ENCODE results near the gene BCL2L13. TPM values are rescaled to one million over a fixed set of nuclear protein-coding genes. Genes with fewer than 3 reads are reported as not detected.

BCL2L13 gene
- total RNA-seq, 5 donors from 2014 or later (not counting 1 experiment from before 2014, with no cell fraction given), result 22.5 to 32.9 (median 31.4) TPM

GRCh38 chr22:17710023-17710422 lies 71.5 kb downstream of the BCL2L13 start:
- no peaks in the 10 kb centered on the region for H3K27me3 Mint-ChIP-seq
- peaks cover 19% of the 10 kb centered on the region for H3K36me3 Mint-ChIP-seq
- Histone ChIP-seq H3K4me1 (ENCODE audit: control insufficient read depth in 1 of 2, extremely low read depth in 1 of 2, insufficient read depth in 2 of 2, low read length in 2 of 2) (peaks cover 3 to 7% of the 10 kb centered on the region in 2 experiments), H3K4me3 (ENCODE audit: control insufficient read depth in 1 of 2, extremely low read depth in 1 of 2, low read length in 1 of 2) (no peak overlapping the region), H3K36me3 (ENCODE audit: control insufficient read depth in 2 of 2, extremely low read depth in 1 of 2, insufficient read depth in 1 of 2, low read length in 1 of 2) (no peaks in the 10 kb centered on the region), H3K9me3 (no peaks in the 10 kb centered on the region), H3K27ac (ENCODE audit: low read length) (no peak overlapping the region), H3K27me3 (replicated peaks in 1 of 2; ENCODE audit: control insufficient read depth in 2 of 2, extremely low read depth in 1 of 2, insufficient read depth in 2 of 2, low read length in 1 of 2) (no peaks in the 10 kb centered on the region)
- ChIA-PET POLR2A (no interaction called here), CTCF (interaction anchor here in 1 of 2 donors (0.6 kb wide), 1 partner anchor 905 kb away, joined by 3 read pairs; no protein-coding TSS in a partner anchor)
- no peaks in the 10 kb centered on the region for H3K9me3 Mint-ChIP-seq
- H3K4me3 Mint-ChIP-seq, result no peak overlapping the region
- ATAC-seq (replicated peaks in 1 of 4), result no peak
- H3K27ac Mint-ChIP-seq, result no peak overlapping the region
- DNase-seq, result no peak
- 96% methylated on average over 4 of the region's 5 CpGs for WGBS (ENCODE audit: insufficient coverage)
- H3K4me1 Mint-ChIP-seq, result peaks cover 10 to 17% (median 15%) of the 10 kb centered on the region in 3 donors

GRCh38 chr22:17712441-17712840 lies 73.9 kb downstream of the BCL2L13 start:
- 100% methylated on average over 1 of the region's 2 CpGs for WGBS (ENCODE audit: insufficient coverage)
- ATAC-seq (replicated peaks in 1 of 4) (no peak), DNase-seq (no peak)
- Histone ChIP-seq H3K4me3 (ENCODE audit: control insufficient read depth in 1 of 2, extremely low read depth in 1 of 2, low read length in 1 of 2) (no peak overlapping the region), H3K27me3 (replicated peaks in 1 of 2; ENCODE audit: control insufficient read depth in 2 of 2, extremely low read depth in 1 of 2, insufficient read depth in 2 of 2, low read length in 1 of 2) (no peaks in the 10 kb centered on the region), H3K36me3 (ENCODE audit: control insufficient read depth in 2 of 2, extremely low read depth in 1 of 2, insufficient read depth in 1 of 2, low read length in 1 of 2) (no peaks in the 10 kb centered on the region), H3K27ac (ENCODE audit: low read length) (no peak overlapping the region), H3K4me1 (ENCODE audit: control insufficient read depth in 1 of 2, extremely low read depth in 1 of 2, insufficient read depth in 2 of 2, low read length in 2 of 2) (no peaks in the 10 kb centered on the region), H3K9me3 (no peaks in the 10 kb centered on the region)
- ChIA-PET POLR2A (no interaction called here), CTCF (no interaction called here)
- H3K4me3 Mint-ChIP-seq, result no peak overlapping the region
- H3K27ac Mint-ChIP-seq, result no peak overlapping the region
- no peaks in the 10 kb centered on the region for H3K9me3 Mint-ChIP-seq
- no peaks in the 10 kb centered on the region for H3K27me3 Mint-ChIP-seq
- peaks cover 15% of the 10 kb centered on the region for H3K36me3 Mint-ChIP-seq
- peaks cover 0 to 2% (median 0%) of the 10 kb centered on the region in 3 donors for H3K4me1 Mint-ChIP-seq

DNA sequence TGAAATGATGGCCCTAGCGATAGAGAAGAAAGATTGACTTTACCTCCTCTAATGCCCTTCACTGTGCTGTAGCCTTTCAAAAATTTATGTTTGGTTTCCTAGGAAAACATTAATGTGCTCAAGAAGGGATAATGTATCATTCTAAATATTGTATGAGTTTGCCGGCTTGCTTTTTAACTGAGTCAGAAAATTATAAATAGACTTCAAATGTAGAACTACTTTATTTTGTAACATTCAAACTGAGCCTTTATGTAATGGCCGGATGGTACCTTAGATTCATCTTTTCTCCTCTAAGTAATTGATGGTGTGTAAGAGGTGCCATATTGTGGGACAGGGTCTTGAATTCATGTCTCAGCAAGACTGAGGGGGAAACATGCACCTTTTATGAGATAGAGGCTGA lies 78.0 kb downstream of the BCL2L13 start:
- H3K27me3 Mint-ChIP-seq, result no peaks in the 10 kb centered on the region
- ChIA-PET POLR2A (no interaction called here), CTCF (no interaction called here)
- no peaks in the 10 kb centered on the region for H3K9me3 Mint-ChIP-seq
- ATAC-seq (replicated peaks in 1 of 4) (no peak), DNase-seq (no peak)
- H3K27ac Mint-ChIP-seq, result no peak overlapping the region
- H3K4me3 ChIP-seq (ENCODE audit: control insufficient read depth in 1 of 2, extremely low read depth in 1 of 2, low read length in 1 of 2), result no peak overlapping the region
- H3K27ac ChIP-seq (ENCODE audit: low read length), result no peak overlapping the region
- H3K4me3 Mint-ChIP-seq, result no peak overlapping the region
- no CpG with 5 or more reads among the region's 3 CpGs for WGBS (ENCODE audit: insufficient coverage)
- H3K36me3 ChIP-seq (ENCODE audit: control insufficient read depth in 2 of 2, extremely low read depth in 1 of 2, insufficient read depth in 1 of 2, low read length in 1 of 2), result no peaks in the 10 kb centered on the region
- no peaks in the 10 kb centered on the region for H3K9me3 ChIP-seq
- no peaks in the 10 kb centered on the region for H3K4me1 ChIP-seq (ENCODE audit: control insufficient read depth in 1 of 2, extremely low read depth in 1 of 2, insufficient read depth in 2 of 2, low read length in 2 of 2)
- peaks cover 0 to 7% (median 0%) of the 10 kb centered on the region in 3 donors for H3K4me1 Mint-ChIP-seq
- H3K27me3 ChIP-seq (replicated peaks in 1 of 2; ENCODE audit: control insufficient read depth in 2 of 2, extremely low read depth in 1 of 2, insufficient read depth in 2 of 2, low read length in 1 of 2), result no peaks in the 10 kb centered on the region
- H3K36me3 Mint-ChIP-seq, result peaks cover 9% of the 10 kb centered on the region

- Histone ChIP-seq H3K9me3 (no peaks in the 10 kb centered on the region), H3K36me3 (ENCODE audit: control insufficient read depth in 2 of 2, extremely low read depth in 1 of 2, insufficient read depth in 1 of 2, low read length in 1 of 2) (no peaks in the 10 kb centered on the region), H3K27me3 (replicated peaks in 1 of 2; ENCODE audit: control insufficient read depth in 2 of 2, extremely low read depth in 1 of 2, insufficient read depth in 2 of 2, low read length in 1 of 2) (no peaks in the 10 kb centered on the region), H3K27ac (ENCODE audit: low read length) (no peak overlapping the region), H3K4me1 (ENCODE audit: control insufficient read depth in 1 of 2, extremely low read depth in 1 of 2, insufficient read depth in 2 of 2, low read length in 2 of 2) (no peaks in the 10 kb centered on the region), H3K4me3 (ENCODE audit: control insufficient read depth in 1 of 2, extremely low read depth in 1 of 2, low read length in 1 of 2) (no peak overlapping the region)
- H3K4me1 Mint-ChIP-seq, result peaks cover 0 to 7% (median 0%) of the 10 kb centered on the region in 3 donors
- DNase-seq (no peak), ATAC-seq (replicated peaks in 1 of 4) (no peak)
- no peaks in the 10 kb centered on the region for H3K9me3 Mint-ChIP-seq
- H3K27me3 Mint-ChIP-seq, result no peaks in the 10 kb centered on the region
- H3K36me3 Mint-ChIP-seq, result peaks cover 2% of the 10 kb centered on the region
- CTCF ChIA-PET, result no interaction called here
- no peak overlapping the region for H3K27ac Mint-ChIP-seq
- POLR2A ChIA-PET, result interaction anchor here in 1 of 2 donors (0.8 kb wide), 1 partner anchor 50 kb away, joined by 6 read pairs; no protein-coding TSS in a partner anchor
- no peak overlapping the region for H3K4me3 Mint-ChIP-seq
- 98% methylated on average over 3 of the region's 4 CpGs for WGBS (ENCODE audit: insufficient coverage)
These were observed 79.2 kb downstream of the BCL2L13 start for GRCh38 chr22:17717708-17718107.

DNA sequence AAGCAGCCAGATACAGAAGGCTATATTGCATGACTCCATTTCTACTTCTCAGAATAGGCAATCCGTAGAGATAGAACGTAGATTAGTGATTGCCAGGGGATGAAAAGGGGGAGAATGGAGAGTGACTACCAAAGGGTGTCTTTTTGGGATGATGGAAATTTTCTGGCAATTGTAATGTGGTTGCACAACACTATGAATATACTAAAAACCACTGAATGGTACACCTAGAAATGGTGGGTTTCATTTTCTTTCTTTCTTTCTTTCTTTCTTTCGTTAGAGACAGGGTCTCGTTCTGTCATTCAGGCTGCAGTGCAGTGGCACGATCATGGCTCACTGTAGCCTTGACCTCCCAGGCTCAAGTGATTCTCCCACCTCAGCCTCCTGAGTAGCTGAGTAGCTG lies 81.4 kb downstream of the BCL2L13 start:
- DNase-seq (no peak), ATAC-seq (replicated peaks in 1 of 4) (no peak)
- WGBS (ENCODE audit: insufficient coverage), result no CpG with 5 or more reads among the region's 5 CpGs
- Mint-ChIP-seq H3K9me3 (no peaks in the 10 kb centered on the region), H3K27me3 (no peaks in the 10 kb centered on the region), H3K36me3 (peaks cover 3% of the 10 kb centered on the region), H3K27ac (no peak overlapping the region), H3K4me1 (peaks cover 0 to 13% (median 2%) of the 10 kb centered on the region in 3 donors), H3K4me3 (no peak overlapping the region)
- ChIA-PET POLR2A (no interaction called here), CTCF (no interaction called here)
- Histone ChIP-seq H3K4me3 (ENCODE audit: control insufficient read depth in 1 of 2, extremely low read depth in 1 of 2, low read length in 1 of 2) (no peak overlapping the region), H3K27me3 (replicated peaks in 1 of 2; ENCODE audit: control insufficient read depth in 2 of 2, extremely low read depth in 1 of 2, insufficient read depth in 2 of 2, low read length in 1 of 2) (no peaks in the 10 kb centered on the region), H3K27ac (ENCODE audit: low read length) (no peak overlapping the region), H3K4me1 (ENCODE audit: control insufficient read depth in 1 of 2, extremely low read depth in 1 of 2, insufficient read depth in 2 of 2, low read length in 2 of 2) (no peaks in the 10 kb centered on the region), H3K36me3 (ENCODE audit: control insufficient read depth in 2 of 2, extremely low read depth in 1 of 2, insufficient read depth in 1 of 2, low read length in 1 of 2) (no peaks in the 10 kb centered on the region), H3K9me3 (no peaks in the 10 kb centered on the region)

DNA sequence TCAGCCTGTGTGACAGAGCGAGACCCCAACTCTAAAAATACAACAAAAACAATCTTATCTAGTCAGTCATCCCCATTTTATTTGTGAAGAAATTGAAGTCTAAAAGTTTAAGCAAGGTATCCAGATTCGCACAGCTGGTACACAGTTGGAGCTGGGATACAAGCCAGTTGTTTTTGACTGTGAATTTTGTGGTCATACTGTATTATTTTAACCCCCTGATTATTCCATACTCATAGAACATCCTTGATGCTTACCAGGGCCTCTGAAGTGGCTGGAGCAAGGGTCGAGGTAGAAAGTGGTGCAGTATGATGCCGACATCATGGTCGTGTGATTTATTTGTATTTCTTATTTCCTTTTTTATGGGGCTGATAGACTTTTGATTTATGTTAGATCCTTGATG lies 85.7 kb downstream of the BCL2L13 start:
- Mint-ChIP-seq H3K4me3 (no peak overlapping the region), H3K9me3 (no peaks in the 10 kb centered on the region), H3K27me3 (no peaks in the 10 kb centered on the region), H3K4me1 (peaks cover 13 to 25% (median 16%) of the 10 kb centered on the region in 3 donors), H3K27ac (peak overlapping the region in 1 of 2 donors; percentile 19), H3K36me3 (peaks cover 17% of the 10 kb centered on the region)
- Histone ChIP-seq H3K4me1 (ENCODE audit: control insufficient read depth in 1 of 2, extremely low read depth in 1 of 2, insufficient read depth in 2 of 2, low read length in 2 of 2) (peaks cover 5 to 9% of the 10 kb centered on the region in 2 experiments), H3K27ac (ENCODE audit: low read length) (no peak overlapping the region), H3K27me3 (replicated peaks in 1 of 2; ENCODE audit: control insufficient read depth in 2 of 2, extremely low read depth in 1 of 2, insufficient read depth in 2 of 2, low read length in 1 of 2) (no peaks in the 10 kb centered on the region), H3K4me3 (ENCODE audit: control insufficient read depth in 1 of 2, extremely low read depth in 1 of 2, low read length in 1 of 2) (no peak overlapping the region), H3K36me3 (ENCODE audit: control insufficient read depth in 2 of 2, extremely low read depth in 1 of 2, insufficient read depth in 1 of 2, low read length in 1 of 2) (peaks cover 8 to 19% of the 10 kb centered on the region in 2 donors), H3K9me3 (no peaks in the 10 kb centered on the region)
- CTCF ChIA-PET, result no interaction called here
- WGBS (ENCODE audit: insufficient coverage), result no CpG with 5 or more reads among the region's 5 CpGs
- DNase-seq, result no peak
- ATAC-seq (replicated peaks in 1 of 4), result no peak
- POLR2A ChIA-PET, result no interaction called here
